ENCODE data around the gene ABCB4. TPM values are rescaled to one million over a fixed set of nuclear protein-coding genes. Genes with fewer than 3 reads are reported as not detected.

Gene ABCB4
- total RNA-seq, 1 experiment from 2014 or later: 0.20 TPM

GRCh38 chr7:87370660-87371180 lies 104.8 kb downstream of the ABCB4 start:
- Histone ChIP-seq H2AK5ac (ENCODE audit: insufficient read length, low read length) (no peak overlapping the region), H4K20me1 (ENCODE audit: control insufficient read depth, insufficient read depth, insufficient read length) (no peaks in the 10 kb centered on the region), H3K23me2 (ENCODE audit: insufficient read length, low read depth, low read length, poor library complexity, severe bottlenecking) (no peaks in the 10 kb centered on the region), H3K79me1 (ENCODE audit: insufficient read depth, low read depth, low read length, poor library complexity, severe bottlenecking) (no peaks in the 10 kb centered on the region), H3K23ac (ENCODE audit: insufficient read length, low read depth, low read length) (no peak overlapping the region), H3K56ac (ENCODE audit: insufficient read length, low read depth, low read length) (no peak overlapping the region), H3K27ac (ENCODE audit: insufficient read length, low read depth, low read length) (no peak overlapping the region), H3K4me1 (ENCODE audit: insufficient read depth, low read length) (no peaks in the 10 kb centered on the region), H4K5ac (ENCODE audit: insufficient read length, low read depth, low read length) (no peak overlapping the region), H2BK5ac (ENCODE audit: insufficient read length, low read length) (no peak overlapping the region), H3K4me2 (ENCODE audit: insufficient read depth, insufficient read length, low read length) (no peak overlapping the region), H3T11ph (ENCODE audit: low read length) (no peak overlapping the region), H2BK120ac (ENCODE audit: low read depth, low read length, poor library complexity, severe bottlenecking) (no peak overlapping the region), H3K4ac (ENCODE audit: low read depth, low read length) (no peak overlapping the region), H2BK12ac (ENCODE audit: insufficient read length, low read depth, low read length) (no peak overlapping the region), H3K27me3 (ENCODE audit: insufficient read depth, low read length) (no peaks in the 10 kb centered on the region; the same call in 1 of the 2 replicates), H3K79me2 (ENCODE audit: insufficient read depth, low read length) (no peaks in the 10 kb centered on the region), H3K14ac (ENCODE audit: insufficient read depth, low read length) (no peak overlapping the region), H2BK15ac (ENCODE audit: low read depth, low read length) (no peak overlapping the region), H3K9ac (ENCODE audit: extremely low read depth, insufficient read length, low read length) (no peak overlapping the region), H3K9me3 (ENCODE audit: control insufficient read depth, low read depth, low read length) (no peaks in the 10 kb centered on the region), H4K8ac (replicated peaks; ENCODE audit: insufficient read length, low read depth, low read length) (no peak overlapping the region), H3K18ac (ENCODE audit: insufficient read length, low read depth, low read length) (no peak overlapping the region), H2AFZ (ENCODE audit: low read length) (no peak overlapping the region), H2BK20ac (ENCODE audit: low read depth, low read length, poor library complexity, severe bottlenecking) (no peak overlapping the region), H4K91ac (ENCODE audit: insufficient read length, low read depth, low read length) (no peak overlapping the region)
- Mint-ChIP-seq H3K36me3 (ENCODE audit: insufficient read depth in 1 of 3, low read depth in 3 of 3) (no peaks in the 10 kb centered on the region), H3K27ac (peak overlapping the region in 1 of 3 experiments; percentile 12; a peak in 1 of 7 replicates), H3K27me3 (ENCODE audit: low read depth) (no peaks in the 10 kb centered on the region), H3K9me3 (no peaks in the 10 kb centered on the region), H3K4me1 (no peaks in the 10 kb centered on the region), H3K4me3 (no peak overlapping the region)
- DNase-seq: no peak
- WGBS (ENCODE audit: extremely low coverage, insufficient read length, low lambda C conversion rate): no CpG with 5 or more reads among the region's 1 CpG
- no peak for TF ChIP-seq CTCF (conservative IDR thresholded peaks at IDR 0.05)
